ENCODE measurements around the gene STK32C.

The STK32C gene

GRCh38 chr10:132195366-132196075 is 112.2 kb downstream of the STK32C start:
- CTCF ChIA-PET = no interaction called here
- no peak for TF ChIP-seq ELF4 (IDR thresholded peaks at IDR 0.05)
- no peak for TF ChIP-seq SUZ12 (IDR thresholded peaks at IDR 0.05)
- no peak for TF ChIP-seq CTBP1 (IDR thresholded peaks at IDR 0.05; ENCODE audit: borderline replicate concordance)
- TF ChIP-seq L3MBTL2 (conservative IDR thresholded peaks at IDR 0.05) = no peak
- TF ChIP-seq HDGF (IDR thresholded peaks at IDR 0.05; ENCODE audit: borderline replicate concordance) = no peak
- TF ChIP-seq FOXK2 (IDR thresholded peaks at IDR 0.05) = no peak
- no peak for TF ChIP-seq TARDBP (IDR thresholded peaks at IDR 0.05)
- no peak for TF ChIP-seq NFRKB (IDR thresholded peaks at IDR 0.05)
- DNase-seq (ENCODE audit: extremely low spot score) = no peak

GRCh38 chr10:132194726-132195125 is 113.0 kb downstream of the STK32C start:
- ChIA-PET POLR2A (no interaction called here), CTCF (no interaction called here)
- no peak for TF ChIP-seq ZNF384 (IDR thresholded peaks at IDR 0.05)
- no peak for DNase-seq (ENCODE audit: extremely low spot score)

More at GRCh38 chr10:132195366-132196075, 112.2 kb downstream of the STK32C start:
- POLR2A ChIA-PET = no interaction called here

GRCh38 chr10:132193907-132194552 is 113.7 kb downstream of the STK32C start:
- POLR2A ChIA-PET = no interaction called here
- TF ChIP-seq NFRKB (IDR thresholded peaks at IDR 0.05) (no peak), ELF4 (IDR thresholded peaks at IDR 0.05) (no peak), SUZ12 (IDR thresholded peaks at IDR 0.05) (no peak), BHLHE40 (IDR thresholded peaks at IDR 0.05; ENCODE audit: borderline replicate concordance) (no peak), FOXA1 (IDR thresholded peaks at IDR 0.05) (no peak), ARNT (IDR thresholded peaks at IDR 0.05) (no peak), TARDBP (IDR thresholded peaks at IDR 0.05) (no peak), SP1 (IDR thresholded peaks at IDR 0.05) (no peak), ZNF384 (IDR thresholded peaks at IDR 0.05) (no peak), HDGF (IDR thresholded peaks at IDR 0.05; ENCODE audit: borderline replicate concordance) (no peak), FOXM1 (IDR thresholded peaks at IDR 0.05; ENCODE audit: borderline replicate concordance) (no peak), PKNOX1 (IDR thresholded peaks at IDR 0.05) (no peak), FOXK2 (IDR thresholded peaks at IDR 0.05) (no peak), CTBP1 (IDR thresholded peaks at IDR 0.05; ENCODE audit: borderline replicate concordance) (no peak), LEF1 (IDR thresholded peaks at IDR 0.05; ENCODE audit: borderline replicate concordance) (no peak), L3MBTL2 (conservative IDR thresholded peaks at IDR 0.05) (no peak)
- DNase-seq (ENCODE audit: extremely low spot score) = no peak
- CTCF ChIA-PET = no interaction called here

GRCh38 chr10:132192991-132193665 is 114.6 kb downstream of the STK32C start:
- TF ChIP-seq PKNOX1 (IDR thresholded peaks at IDR 0.05) (no peak), ELF4 (IDR thresholded peaks at IDR 0.05) (no peak), FOXM1 (IDR thresholded peaks at IDR 0.05; ENCODE audit: borderline replicate concordance) (no peak), LEF1 (IDR thresholded peaks at IDR 0.05; ENCODE audit: borderline replicate concordance) (no peak), ZNF384 (IDR thresholded peaks at IDR 0.05) (no peak), NFRKB (IDR thresholded peaks at IDR 0.05) (no peak), SP1 (IDR thresholded peaks at IDR 0.05) (no peak), FOXA1 (IDR thresholded peaks at IDR 0.05) (no peak), SUZ12 (IDR thresholded peaks at IDR 0.05) (no peak), BHLHE40 (IDR thresholded peaks at IDR 0.05; ENCODE audit: borderline replicate concordance) (no peak), ARNT (IDR thresholded peaks at IDR 0.05) (no peak), L3MBTL2 (conservative IDR thresholded peaks at IDR 0.05) (no peak), CTBP1 (IDR thresholded peaks at IDR 0.05; ENCODE audit: borderline replicate concordance) (no peak), HDGF (IDR thresholded peaks at IDR 0.05; ENCODE audit: borderline replicate concordance) (no peak), TARDBP (IDR thresholded peaks at IDR 0.05) (no peak)
- ChIA-PET CTCF (no interaction called here), POLR2A (no interaction called here)
- no peak for DNase-seq (ENCODE audit: extremely low spot score)

- ChIA-PET CTCF (no interaction called here), POLR2A (no interaction called here)
- no peak for DNase-seq (ENCODE audit: extremely low spot score)
- TF ChIP-seq ZNF384 (IDR thresholded peaks at IDR 0.05) (no peak), SP1 (IDR thresholded peaks at IDR 0.05) (no peak), CTBP1 (IDR thresholded peaks at IDR 0.05; ENCODE audit: borderline replicate concordance) (no peak), FOXA1 (IDR thresholded peaks at IDR 0.05) (no peak), TARDBP (IDR thresholded peaks at IDR 0.05) (no peak), PKNOX1 (IDR thresholded peaks at IDR 0.05) (no peak), FOXM1 (IDR thresholded peaks at IDR 0.05; ENCODE audit: borderline replicate concordance) (no peak), FOXK2 (IDR thresholded peaks at IDR 0.05) (no peak), SUZ12 (IDR thresholded peaks at IDR 0.05) (no peak), ARNT (IDR thresholded peaks at IDR 0.05) (no peak)
Observed at GRCh38 chr10:132192076-132192975, 115.4 kb downstream of the STK32C start.

All from HEK293T (cell line).